Measurements from ENCODE around the gene ROS1. TPM values are rescaled to one million over a fixed set of nuclear protein-coding genes. Genes with fewer than 3 reads are reported as not detected.

The ROS1 gene
- total RNA-seq, 2 donors from 2014 or later = 0.23 to 0.34 TPM

GRCh38 chr6:117298941-117299340, 126.8 kb downstream of the ROS1 start:
- Histone ChIP-seq H3K36me3 (no peaks in the 10 kb centered on the region), H3K27me3 (replicated peaks; ENCODE audit: insufficient read depth) (no peaks in the 10 kb centered on the region), H3K4me1 (replicated peaks) (no peaks in the 10 kb centered on the region), H3K4me3 (no peak overlapping the region), H3K9me3 (no peaks in the 10 kb centered on the region), H3K27ac (no peak overlapping the region)
- WGBS = 95% methylated on average over 3 of the region's 3 CpGs
- DNase-seq (ENCODE audit: low spot score) = no peak
- TF ChIP-seq POLR2A (IDR thresholded peaks at IDR 0.05) (no peak), CTCF (IDR thresholded peaks at IDR 0.05) (no peak), POLR2AphosphoS5 (IDR thresholded peaks at IDR 0.05) (no peak)
- intact Hi-C loops (cut with DNase I) = no loop called here

- Histone ChIP-seq H3K9me3 (no peaks in the 10 kb centered on the region), H3K27ac (no peak overlapping the region), H3K4me3 (no peak overlapping the region), H3K36me3 (no peaks in the 10 kb centered on the region), H3K4me1 (replicated peaks) (no peaks in the 10 kb centered on the region), H3K27me3 (replicated peaks; ENCODE audit: insufficient read depth) (no peaks in the 10 kb centered on the region)
- intact Hi-C loops (cut with DNase I) = no loop called here
- 20% methylated on average over 3 of the region's 3 CpGs for WGBS
- DNase-seq (ENCODE audit: low spot score) = no peak
- TF ChIP-seq POLR2A (IDR thresholded peaks at IDR 0.05) (no peak), POLR2AphosphoS5 (IDR thresholded peaks at IDR 0.05) (no peak), CTCF (IDR thresholded peaks at IDR 0.05) (no peak)
Measured at GRCh38 chr6:117290173-117290846, 135.4 kb downstream of the ROS1 start.

GRCh38 chr6:117288083-117288715, 137.5 kb downstream of the ROS1 start:
- WGBS = 65% methylated on average over 3 of the region's 3 CpGs
- intact Hi-C loops (cut with DNase I) = no loop called here

GRCh38 chr6:117280922-117281321, 144.8 kb downstream of the ROS1 start:
- Histone ChIP-seq H3K4me3 (no peak overlapping the region), H3K9me3 (no peaks in the 10 kb centered on the region), H3K4me1 (replicated peaks) (no peaks in the 10 kb centered on the region), H3K27me3 (replicated peaks; ENCODE audit: insufficient read depth) (no peaks in the 10 kb centered on the region), H3K36me3 (no peaks in the 10 kb centered on the region), H3K27ac (no peak overlapping the region)
- no peak for TF ChIP-seq POLR2A (IDR thresholded peaks at IDR 0.05)
- TF ChIP-seq POLR2AphosphoS5 (IDR thresholded peaks at IDR 0.05) = no peak
- no peak for TF ChIP-seq CTCF (IDR thresholded peaks at IDR 0.05)
- intact Hi-C loops (cut with DNase I) = no loop called here
- DNase-seq (ENCODE audit: low spot score) = no peak
- WGBS = 67% methylated on average over 3 of the region's 3 CpGs

More at GRCh38 chr6:117288083-117288715, 137.5 kb downstream of the ROS1 start:
- Histone ChIP-seq H3K4me1 (replicated peaks) (no peaks in the 10 kb centered on the region), H3K27me3 (replicated peaks; ENCODE audit: insufficient read depth) (no peaks in the 10 kb centered on the region), H3K27ac (no peak overlapping the region), H3K9me3 (no peaks in the 10 kb centered on the region), H3K4me3 (no peak overlapping the region), H3K36me3 (no peaks in the 10 kb centered on the region)
- DNase-seq (ENCODE audit: low spot score) = no peak
- TF ChIP-seq POLR2AphosphoS5 (IDR thresholded peaks at IDR 0.05) (no peak), POLR2A (IDR thresholded peaks at IDR 0.05) (no peak), CTCF (IDR thresholded peaks at IDR 0.05) (no peak)
